Lung (tissue), 12 donors: Measurements from ENCODE around the gene RBM38. TPM values are rescaled to one million over a fixed set of nuclear protein-coding genes. Genes with fewer than 3 reads are reported as not detected.
A peak's percentile ranks its signal among the peaks of the same experiment; 100 is the strongest.

Source experiments
- ATAC-seq: fragments of 200-7000 bp; cut with Tn5 transposase; one replicate; pipeline ENCODE4 v1.9.1; 2020; ENCODE audit warnings: moderate number of reproducible peaks; ENCODE audit not compliant: insufficient read depth, low FRiP score
- DNase-seq, 3 donors: peaks; one replicate each; pipeline ENCODE4 v3.0.0-alpha.2; 2013 to 2017
- H3K27ac ChIP-seq, 2 donors: one replicate each; pipeline ENCODE4 v1.5.1; 2013; ENCODE audit warnings: mild to moderate bottlenecking in 2 of 2, moderate library complexity in 2 of 2, control low read depth in 1 of 2, inconsistent platforms in 1 of 2, low read depth in 1 of 2, low read length in 1 of 2
- H3K27me3 ChIP-seq, 3 donors: one replicate each; pipeline ENCODE4 v1.5.1; 2013; ENCODE audit warnings: low read length in 2 of 3; ENCODE audit not compliant: control insufficient read depth in 3 of 3, insufficient read depth in 3 of 3
- H3K36me3 ChIP-seq, 4 donors: one replicate each; pipeline ENCODE4 v1.5.1; 2013; ENCODE audit warnings: low read length in 4 of 4, mild to moderate bottlenecking in 1 of 4, moderate library complexity in 1 of 4; ENCODE audit not compliant: control insufficient read depth in 4 of 4, insufficient read depth in 4 of 4
- H3K4me1 ChIP-seq, 5 donors: one replicate each; pipeline ENCODE4 v1.5.1; 2013; ENCODE audit warnings: low read length in 5 of 5, mild to moderate bottlenecking in 2 of 5, moderate library complexity in 1 of 5; ENCODE audit not compliant: control insufficient read depth in 5 of 5, insufficient read depth in 5 of 5
- H3K4me3 ChIP-seq: one replicate; pipeline ENCODE4 v1.5.1; 2013; ENCODE audit warnings: mild to moderate bottlenecking, control low read depth, moderate library complexity
- H3K9ac ChIP-seq, 2 donors: one replicate each; pipeline ENCODE4 v1.5.1; 2013; ENCODE audit warnings: low read length in 2 of 2, control low read depth in 1 of 2; ENCODE audit not compliant: insufficient read depth in 1 of 2
- H3K9me3 ChIP-seq, 4 donors: one replicate each; pipeline ENCODE4 v1.5.1; 2013; ENCODE audit warnings: low read length in 3 of 4, mild to moderate bottlenecking in 1 of 4, moderate library complexity in 1 of 4; ENCODE audit not compliant: control insufficient read depth in 4 of 4, insufficient read depth in 3 of 4
- WGBS, 2 donors: extraction: QIAGEN DNeasy Blood & Tissue Kit; methylation state at CpG; one replicate each; pipeline ENCODE4 v1.1.7; 2013; 5-methylcytosine and 5-hydroxymethylcytosine counted together
- polyA plus RNA-seq, 2 donors: library from polyadenylated mRNA; stranded (reverse); fragments of 200-250 nt; gene quantifications; one replicate each; pipeline ENCODE4 v1.2.1, GENCODE V29; 2013
- total RNA-seq, 2 donors: library from RNA; depleted of rRNA in 1 of 2; stranded (reverse); fragments of >200 nt in 1 of 2; gene quantifications; one replicate each; pipeline ENCODE4 v1.2.1, GENCODE V29; 2014 to 2021
- TF ChIP-seq, protein P1 (sequence below): IDR thresholded peaks from 2 replicates; pipeline ENCODE4 v1.5.1; 2012; ENCODE audit warnings: mild to moderate bottlenecking; ENCODE audit errors: control extremely low read depth, extremely low read depth
- donor health status: control.
- donor health status: control.
- donor health status: Bipolar disorder and iron deficiency.
- donor health status: healthy.
- donor health status: DM: yes; HTN: yes; CAD: no.

Gene RBM38
- total and polyA plus RNA-seq, 4 donors: 23.1 to 38.6 (median 30.9) TPM

DNA sequence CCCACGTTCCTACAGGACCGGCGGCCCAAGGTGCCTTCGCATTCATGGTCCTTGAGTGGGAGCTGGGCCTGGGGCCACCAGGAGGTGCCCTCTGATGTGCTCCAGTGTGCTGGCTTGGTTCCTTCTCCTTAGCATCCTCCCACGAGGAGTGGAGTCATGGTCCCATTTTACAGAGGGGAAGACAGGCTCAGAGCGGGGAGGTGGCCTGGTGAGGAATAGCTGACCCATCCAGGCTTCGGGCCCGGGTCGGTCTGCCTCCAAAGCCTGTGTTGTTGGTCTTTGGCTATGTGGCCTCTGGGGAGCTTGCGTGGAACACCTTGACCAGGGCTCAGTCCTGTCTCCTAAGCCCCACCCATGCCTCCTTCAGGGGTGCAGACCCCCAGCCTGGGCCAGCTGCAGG, 22.8 kb downstream of the RBM38 start:
- 96 to 97% methylated on average over 10 of the region's 10 CpGs for WGBS, 2 donors
- Histone ChIP-seq H3K27ac (no peak overlapping the region), H3K9ac (no peak overlapping the region), H3K9me3 (no peaks in the 10 kb centered on the region), H3K36me3 (peaks cover 0 to 3% (median 0%) of the 10 kb centered on the region in 4 donors), H3K4me3 (no peak overlapping the region), H3K4me1 (peaks cover 0 to 5% (median 0%) of the 10 kb centered on the region in 5 donors), H3K27me3 (no peaks in the 10 kb centered on the region)
- ATAC-seq: no peak
- DNase-seq: no peak
- TF ChIP-seq, protein P1, sequence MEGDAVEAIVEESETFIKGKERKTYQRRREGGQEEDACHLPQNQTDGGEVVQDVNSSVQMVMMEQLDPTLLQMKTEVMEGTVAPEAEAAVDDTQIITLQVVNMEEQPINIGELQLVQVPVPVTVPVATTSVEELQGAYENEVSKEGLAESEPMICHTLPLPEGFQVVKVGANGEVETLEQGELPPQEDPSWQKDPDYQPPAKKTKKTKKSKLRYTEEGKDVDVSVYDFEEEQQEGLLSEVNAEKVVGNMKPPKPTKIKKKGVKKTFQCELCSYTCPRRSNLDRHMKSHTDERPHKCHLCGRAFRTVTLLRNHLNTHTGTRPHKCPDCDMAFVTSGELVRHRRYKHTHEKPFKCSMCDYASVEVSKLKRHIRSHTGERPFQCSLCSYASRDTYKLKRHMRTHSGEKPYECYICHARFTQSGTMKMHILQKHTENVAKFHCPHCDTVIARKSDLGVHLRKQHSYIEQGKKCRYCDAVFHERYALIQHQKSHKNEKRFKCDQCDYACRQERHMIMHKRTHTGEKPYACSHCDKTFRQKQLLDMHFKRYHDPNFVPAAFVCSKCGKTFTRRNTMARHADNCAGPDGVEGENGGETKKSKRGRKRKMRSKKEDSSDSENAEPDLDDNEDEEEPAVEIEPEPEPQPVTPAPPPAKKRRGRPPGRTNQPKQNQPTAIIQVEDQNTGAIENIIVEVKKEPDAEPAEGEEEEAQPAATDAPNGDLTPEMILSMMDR: no peak

DNA sequence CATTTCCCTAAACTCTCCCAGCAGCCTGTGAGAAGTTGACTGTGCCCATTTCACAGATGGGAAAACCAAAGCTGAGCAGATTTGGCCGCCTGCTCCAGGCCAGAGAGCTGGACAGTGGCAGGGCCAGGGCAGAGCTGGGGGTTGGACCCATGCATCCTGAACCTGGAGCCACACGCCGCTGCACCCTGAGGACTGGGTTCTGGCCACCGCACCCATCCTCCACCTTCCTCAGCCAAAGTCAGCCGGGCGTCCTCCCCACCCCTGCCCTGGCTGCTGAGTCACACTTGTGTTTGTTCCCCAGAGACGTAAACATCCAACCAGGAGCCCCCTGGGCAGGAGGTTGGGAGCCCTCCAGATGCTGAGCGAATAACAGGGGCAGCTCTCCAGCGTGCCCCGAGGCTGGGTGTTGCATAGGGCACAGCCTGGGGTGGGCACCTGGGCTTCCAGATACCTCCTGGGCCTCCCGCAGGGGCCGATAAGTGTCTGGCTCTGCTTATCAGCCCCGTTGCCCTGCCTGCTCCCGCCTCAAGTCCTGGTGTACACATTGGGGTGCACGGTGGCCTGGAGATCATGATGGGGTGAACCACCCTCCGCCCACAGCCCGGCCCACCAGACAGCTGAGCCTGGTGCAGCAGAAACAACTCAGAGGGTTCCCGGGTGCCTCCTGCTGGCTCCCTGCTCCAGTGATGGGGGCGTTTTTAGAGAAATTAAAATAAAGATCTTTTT, 23.8 kb downstream of the RBM38 start:
- 69 to 74% methylated on average over 19 of the region's 19 CpGs for WGBS, 2 donors
- DNase-seq (peak in 1 of 3 donors; percentile 39), ATAC-seq (no peak)
- Histone ChIP-seq H3K27ac (no peak overlapping the region), H3K27me3 (no peaks in the 10 kb centered on the region), H3K4me1 (peaks cover 0 to 3% (median 0%) of the 10 kb centered on the region in 5 donors), H3K9me3 (no peaks in the 10 kb centered on the region), H3K36me3 (no peaks in the 10 kb centered on the region), H3K4me3 (no peak overlapping the region), H3K9ac (no peak overlapping the region)
- TF ChIP-seq, protein P1: no peak

- Histone ChIP-seq H3K9me3 (peaks cover 0 to 3% (median 0%) of the 10 kb centered on the region in 4 donors), H3K4me3 (no peak overlapping the region), H3K27ac (no peak overlapping the region), H3K9ac (no peak overlapping the region), H3K27me3 (no peaks in the 10 kb centered on the region), H3K36me3 (no peaks in the 10 kb centered on the region), H3K4me1 (peaks cover 0 to 2% (median 0%) of the 10 kb centered on the region in 5 donors)
- DNase-seq (no peak), ATAC-seq (no peak)
- 91 to 94% methylated on average over 9 to 11 of the region's 11 CpGs for WGBS, 2 donors
- TF ChIP-seq, protein P1: no peak
These were observed 24.6 kb downstream of the RBM38 start for GRCh38 chr20:57415771-57416170.
